ENCODE data around the gene SERPINB3. TPM values are rescaled to one million over a fixed set of nuclear protein-coding genes. Genes with fewer than 3 reads are reported as not detected.

Gene SERPINB3
- total and polyA plus RNA-seq, 2 of the 13 experiments (the other 11 are each of a cell fraction or from before 2014, with no cell fraction given): not detected

DNA sequence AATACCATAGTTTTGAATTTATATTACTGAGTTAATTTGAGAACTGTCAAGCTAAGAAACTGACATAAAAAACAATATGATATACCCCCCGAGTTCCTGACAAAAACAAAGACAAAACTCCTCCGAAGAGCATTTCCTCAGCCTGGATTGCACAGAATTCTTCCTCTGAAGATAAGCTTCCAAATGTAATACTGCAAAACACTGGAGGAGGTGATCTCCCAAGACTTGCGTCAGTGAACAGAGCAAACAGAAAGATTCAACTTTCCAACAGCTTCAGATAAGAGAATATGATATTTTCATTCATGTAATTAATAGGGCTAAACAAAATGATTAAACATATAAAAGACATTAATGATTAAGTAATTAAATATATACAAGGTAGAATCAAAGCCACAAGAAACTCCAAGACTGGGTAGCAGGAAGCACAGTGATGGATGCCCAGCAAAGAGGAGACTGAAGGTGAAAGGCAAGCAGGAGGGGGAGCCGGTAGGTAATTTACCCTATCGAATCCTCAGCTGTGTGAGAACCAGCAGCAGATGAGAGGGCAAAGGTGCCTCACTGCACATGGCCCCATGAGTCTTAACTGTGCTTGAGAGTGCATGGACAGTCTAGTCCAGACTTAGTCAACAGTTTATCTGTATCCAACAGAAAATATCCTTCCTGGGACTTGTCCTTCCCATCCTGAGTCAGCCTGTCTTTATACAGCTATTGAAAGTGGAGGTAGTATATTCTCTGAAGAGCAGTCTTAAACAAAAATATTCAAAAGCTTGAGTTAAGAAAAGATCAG, 18.3 kb upstream of the SERPINB3 start (continued):
- TF ChIP-seq, protein P1, sequence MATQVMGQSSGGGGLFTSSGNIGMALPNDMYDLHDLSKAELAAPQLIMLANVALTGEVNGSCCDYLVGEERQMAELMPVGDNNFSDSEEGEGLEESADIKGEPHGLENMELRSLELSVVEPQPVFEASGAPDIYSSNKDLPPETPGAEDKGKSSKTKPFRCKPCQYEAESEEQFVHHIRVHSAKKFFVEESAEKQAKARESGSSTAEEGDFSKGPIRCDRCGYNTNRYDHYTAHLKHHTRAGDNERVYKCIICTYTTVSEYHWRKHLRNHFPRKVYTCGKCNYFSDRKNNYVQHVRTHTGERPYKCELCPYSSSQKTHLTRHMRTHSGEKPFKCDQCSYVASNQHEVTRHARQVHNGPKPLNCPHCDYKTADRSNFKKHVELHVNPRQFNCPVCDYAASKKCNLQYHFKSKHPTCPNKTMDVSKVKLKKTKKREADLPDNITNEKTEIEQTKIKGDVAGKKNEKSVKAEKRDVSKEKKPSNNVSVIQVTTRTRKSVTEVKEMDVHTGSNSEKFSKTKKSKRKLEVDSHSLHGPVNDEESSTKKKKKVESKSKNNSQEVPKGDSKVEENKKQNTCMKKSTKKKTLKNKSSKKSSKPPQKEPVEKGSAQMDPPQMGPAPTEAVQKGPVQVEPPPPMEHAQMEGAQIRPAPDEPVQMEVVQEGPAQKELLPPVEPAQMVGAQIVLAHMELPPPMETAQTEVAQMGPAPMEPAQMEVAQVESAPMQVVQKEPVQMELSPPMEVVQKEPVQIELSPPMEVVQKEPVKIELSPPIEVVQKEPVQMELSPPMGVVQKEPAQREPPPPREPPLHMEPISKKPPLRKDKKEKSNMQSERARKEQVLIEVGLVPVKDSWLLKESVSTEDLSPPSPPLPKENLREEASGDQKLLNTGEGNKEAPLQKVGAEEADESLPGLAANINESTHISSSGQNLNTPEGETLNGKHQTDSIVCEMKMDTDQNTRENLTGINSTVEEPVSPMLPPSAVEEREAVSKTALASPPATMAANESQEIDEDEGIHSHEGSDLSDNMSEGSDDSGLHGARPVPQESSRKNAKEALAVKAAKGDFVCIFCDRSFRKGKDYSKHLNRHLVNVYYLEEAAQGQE (IDR thresholded peaks at IDR 0.05; ENCODE audit: borderline replicate concordance in 1 of 2, low read depth in 1 of 2, low read length in 2 of 2): no peak

DNA sequence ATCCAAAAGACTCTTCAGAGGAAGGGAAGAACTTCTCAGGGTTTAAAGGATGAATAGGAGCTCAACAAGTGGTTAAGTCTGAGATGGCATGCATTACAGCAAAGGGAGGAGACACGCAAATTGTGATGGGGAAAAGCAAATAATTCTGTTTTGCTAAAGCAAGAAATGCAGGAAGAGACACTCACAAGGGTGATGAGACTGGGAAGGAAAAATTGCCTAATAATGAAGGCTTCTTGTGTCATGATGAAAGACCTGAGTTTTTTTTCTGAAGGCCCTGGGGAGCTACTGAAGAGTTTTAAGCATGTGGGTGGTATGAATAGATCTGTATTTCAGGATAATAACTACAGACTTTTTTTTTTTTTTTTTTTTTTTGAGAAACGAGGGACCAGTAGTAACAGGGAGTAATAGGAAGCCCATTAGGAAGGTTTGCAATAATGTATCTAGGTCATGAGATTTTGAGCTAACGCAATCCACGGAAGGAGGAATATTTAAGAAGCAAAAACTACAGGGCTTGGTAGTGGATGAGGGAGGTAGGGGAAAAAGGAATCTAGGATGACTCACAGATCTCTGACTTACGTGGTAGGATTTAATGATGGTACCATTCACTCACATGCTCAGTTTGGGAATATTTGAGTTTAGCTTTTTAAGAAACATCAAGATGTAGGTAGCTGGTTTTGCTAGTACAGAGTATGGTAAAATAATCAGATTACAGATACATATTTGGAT, 16.0 kb upstream of the SERPINB3 start:
- BruUV-seq (replicated peaks): no TSS peak
- DNase-seq (ENCODE audit: low spot score): no peak
- ChIA-PET POLR2A (no interaction called here), CTCF (ENCODE audit: low intra/inter-chr PET ratio, low total read pairs) (no interaction called here)
- H3K9ac ChIP-seq (ENCODE audit: insufficient read depth, low read depth, low read length): no peak overlapping the region
- H3K4me1 ChIP-seq (ENCODE audit: insufficient read depth, low read length): peaks cover 15% of the 10 kb centered on the region
- H3K36me3 ChIP-seq (replicated peaks in 1 of 2; ENCODE audit: control insufficient read depth in 1 of 2, insufficient read depth in 2 of 2, low read length in 2 of 2): no peaks in the 10 kb centered on the region
- ATAC-seq: no peak
- no peak overlapping the region for H3K4me2 ChIP-seq (ENCODE audit: low read depth, low read length)
- no peaks in the 10 kb centered on the region for H3K79me2 ChIP-seq (ENCODE audit: insufficient read depth, low read length)
- no peak overlapping the region for H3K4me3 ChIP-seq (replicated peaks in 1 of 3; ENCODE audit: insufficient read depth in 1 of 3, low read depth in 2 of 3, low read length in 3 of 3)
- 40% methylated on average over 5 of the region's 5 CpGs for WGBS (ENCODE audit: low lambda C conversion rate)
- H4K20me1 ChIP-seq (ENCODE audit: insufficient read depth, low read length): no peaks in the 10 kb centered on the region
- H2AFZ ChIP-seq (ENCODE audit: low read length): no peak overlapping the region
- H3K9me3 ChIP-seq (ENCODE audit: low read length): no peaks in the 10 kb centered on the region
- intact Hi-C loops (cut with micrococcal nuclease; ENCODE audit: unreplicated experiment) (no loop called here), in situ Hi-C loops (cut with HindIII; ENCODE audit: extremely low pct_ligation_motif_present, low pct_unique_long_range_greater_than_20kb) (no loop called here)
- no peak for FAIRE-seq
- no peaks in the 10 kb centered on the region for H3K27me3 ChIP-seq (ENCODE audit: control insufficient read depth in 1 of 2, insufficient read depth in 2 of 2, low read length in 2 of 2)
- H3K27ac ChIP-seq (ENCODE audit: extremely low read length, insufficient read depth, low read length): no peak overlapping the region
- TF ChIP-seq, protein P2, sequence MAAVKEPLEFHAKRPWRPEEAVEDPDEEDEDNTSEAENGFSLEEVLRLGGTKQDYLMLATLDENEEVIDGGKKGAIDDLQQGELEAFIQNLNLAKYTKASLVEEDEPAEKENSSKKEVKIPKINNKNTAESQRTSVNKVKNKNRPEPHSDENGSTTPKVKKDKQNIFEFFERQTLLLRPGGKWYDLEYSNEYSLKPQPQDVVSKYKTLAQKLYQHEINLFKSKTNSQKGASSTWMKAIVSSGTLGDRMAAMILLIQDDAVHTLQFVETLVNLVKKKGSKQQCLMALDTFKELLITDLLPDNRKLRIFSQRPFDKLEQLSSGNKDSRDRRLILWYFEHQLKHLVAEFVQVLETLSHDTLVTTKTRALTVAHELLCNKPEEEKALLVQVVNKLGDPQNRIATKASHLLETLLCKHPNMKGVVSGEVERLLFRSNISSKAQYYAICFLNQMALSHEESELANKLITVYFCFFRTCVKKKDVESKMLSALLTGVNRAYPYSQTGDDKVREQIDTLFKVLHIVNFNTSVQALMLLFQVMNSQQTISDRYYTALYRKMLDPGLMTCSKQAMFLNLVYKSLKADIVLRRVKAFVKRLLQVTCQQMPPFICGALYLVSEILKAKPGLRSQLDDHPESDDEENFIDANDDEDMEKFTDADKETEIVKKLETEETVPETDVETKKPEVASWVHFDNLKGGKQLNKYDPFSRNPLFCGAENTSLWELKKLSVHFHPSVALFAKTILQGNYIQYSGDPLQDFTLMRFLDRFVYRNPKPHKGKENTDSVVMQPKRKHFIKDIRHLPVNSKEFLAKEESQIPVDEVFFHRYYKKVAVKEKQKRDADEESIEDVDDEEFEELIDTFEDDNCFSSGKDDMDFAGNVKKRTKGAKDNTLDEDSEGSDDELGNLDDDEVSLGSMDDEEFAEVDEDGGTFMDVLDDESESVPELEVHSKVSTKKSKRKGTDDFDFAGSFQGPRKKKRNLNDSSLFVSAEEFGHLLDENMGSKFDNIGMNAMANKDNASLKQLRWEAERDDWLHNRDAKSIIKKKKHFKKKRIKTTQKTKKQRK (IDR thresholded peaks at IDR 0.05; ENCODE audit: low read length): no peak
- TF ChIP-seq ZNF260 (CRISPR knock-in tag; IDR thresholded peaks at IDR 0.05; ENCODE audit: borderline replicate concordance, low read depth) (no peak), ZNF761 (CRISPR knock-in tag; conservative IDR thresholded peaks at IDR 0.05) (no peak), GFI1 (CRISPR knock-in tag; IDR thresholded peaks at IDR 0.05; ENCODE audit: borderline replicate concordance) (no peak), ZFP36L2 (CRISPR knock-in tag; IDR thresholded peaks at IDR 0.05) (no peak), HOXD1 (CRISPR knock-in tag; IDR thresholded peaks at IDR 0.05) (no peak), IKZF1 (IDR thresholded peaks at IDR 0.05) (no peak)
- TF ChIP-seq, protein P3, sequence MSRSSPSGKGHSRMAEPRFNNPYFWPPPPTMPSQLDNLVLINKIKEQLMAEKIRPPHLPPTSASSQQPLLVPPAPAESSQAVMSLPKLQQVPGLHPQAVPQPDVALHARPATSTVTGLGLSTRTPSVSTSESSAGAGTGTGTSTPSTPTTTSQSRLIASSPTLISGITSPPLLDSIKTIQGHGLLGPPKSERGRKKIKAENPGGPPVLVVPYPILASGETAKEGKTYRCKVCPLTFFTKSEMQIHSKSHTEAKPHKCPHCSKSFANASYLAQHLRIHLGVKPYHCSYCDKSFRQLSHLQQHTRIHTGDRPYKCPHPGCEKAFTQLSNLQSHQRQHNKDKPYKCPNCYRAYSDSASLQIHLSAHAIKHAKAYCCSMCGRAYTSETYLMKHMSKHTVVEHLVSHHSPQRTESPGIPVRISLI (CRISPR knock-in tag; IDR thresholded peaks at IDR 0.05; ENCODE audit: borderline replicate concordance): no peak
- TF ChIP-seq, protein P4, sequence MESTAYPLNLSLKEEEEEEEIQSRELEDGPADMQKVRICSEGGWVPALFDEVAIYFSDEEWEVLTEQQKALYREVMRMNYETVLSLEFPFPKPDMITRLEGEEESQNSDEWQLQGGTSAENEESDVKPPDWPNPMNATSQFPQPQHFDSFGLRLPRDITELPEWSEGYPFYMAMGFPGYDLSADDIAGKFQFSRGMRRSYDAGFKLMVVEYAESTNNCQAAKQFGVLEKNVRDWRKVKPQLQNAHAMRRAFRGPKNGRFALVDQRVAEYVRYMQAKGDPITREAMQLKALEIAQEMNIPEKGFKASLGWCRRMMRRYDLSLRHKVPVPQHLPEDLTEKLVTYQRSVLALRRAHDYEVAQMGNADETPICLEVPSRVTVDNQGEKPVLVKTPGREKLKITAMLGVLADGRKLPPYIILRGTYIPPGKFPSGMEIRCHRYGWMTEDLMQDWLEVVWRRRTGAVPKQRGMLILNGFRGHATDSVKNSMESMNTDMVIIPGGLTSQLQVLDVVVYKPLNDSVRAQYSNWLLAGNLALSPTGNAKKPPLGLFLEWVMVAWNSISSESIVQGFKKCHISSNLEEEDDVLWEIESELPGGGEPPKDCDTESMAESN (CRISPR knock-in tag; conservative IDR thresholded peaks at IDR 0.05): no peak
